ENCODE data around the gene EREG. TPM values are rescaled to one million over a fixed set of nuclear protein-coding genes. Genes with fewer than 3 reads are reported as not detected.

Gene EREG
- total RNA-seq, 4 donors from 2014 or later: 1.7 to 16.3 (median 7.9) TPM

GRCh38 chr4:74433043-74433442, 68.1 kb downstream of the EREG start:
- TF ChIP-seq CTCF (IDR thresholded peaks at IDR 0.05): no peak
- ATAC-seq (ENCODE audit: low FRiP score) (no peak), DNase-seq (ENCODE audit: low spot score) (no peak)

GRCh38 chr4:74433541-74434172, 68.7 kb downstream of the EREG start:
- TF ChIP-seq CTCF (IDR thresholded peaks at IDR 0.05): no peak
- DNase-seq (ENCODE audit: low spot score) (no peak), ATAC-seq (ENCODE audit: low FRiP score) (no peak)

GRCh38 chr4:74435296-74435695, 70.4 kb downstream of the EREG start:
- DNase-seq (ENCODE audit: low spot score) (no peak), ATAC-seq (ENCODE audit: low FRiP score) (no peak)
- no peak for TF ChIP-seq CTCF (IDR thresholded peaks at IDR 0.05)

GRCh38 chr4:74437866-74438265, 72.9 kb downstream of the EREG start:
- no peak for DNase-seq (ENCODE audit: low spot score)
- no peak for TF ChIP-seq CTCF (IDR thresholded peaks at IDR 0.05)
- no peak for ATAC-seq (ENCODE audit: low FRiP score)

Other genes starting within 250 kb of the EREG start
- 10 to 100 TPM; 12.2 to 23.2 (median 18.4) TPM for gene MTHFD2L, start 207.0 kb upstream of the EREG start, total RNA-seq
- gene EPGN, start 56.7 kb upstream of the EREG start, total RNA-seq: 1 to 10 TPM in 2 of 4 donors, not detected in 2; 2.5 to 8.4 TPM
- gene AREG, start 80.0 kb downstream of the EREG start, total RNA-seq: 100 to 1,000 TPM in 1 of 4 donors, 10 to 100 TPM in 3; 31.2 to 202 (median 43.7) TPM